CD14-positive monocyte (primary cell): ENCODE results near the gene CSMD2. TPM values are rescaled to one million over a fixed set of nuclear protein-coding genes. Genes with fewer than 3 reads are reported as not detected.

Experiments used
- DNase-seq, 3 donors: peaks; one replicate each; pipeline ENCODE4 v3.0.0-alpha.2; 2011 to 2022
- H2AFZ ChIP-seq: 2 replicates; pipeline ENCODE4 v1.6.0; 2012; ENCODE audit warnings: mild to moderate bottlenecking, low read depth, low read length, inconsistent platforms; ENCODE audit not compliant: insufficient read depth, poor library complexity, severe bottlenecking
- H3K27ac ChIP-seq, 2 donors: 1 replicate in 1 of 2; 2 replicates in 1 of 2; pipeline ENCODE4 v1.5.1; 2012 to 2013; ENCODE audit warnings: low read length in 2 of 2, control low read depth in 1 of 2, inconsistent platforms in 1 of 2, low read depth in 1 of 2, mild to moderate bottlenecking in 1 of 2
- H3K27me3 ChIP-seq, 2 donors: one replicate each; pipeline versions ENCODE4 v1.6.0 to v1.6.1; 2011 to 2013; ENCODE audit warnings: low read length in 2 of 2; ENCODE audit not compliant: control insufficient read depth in 2 of 2, insufficient read depth in 2 of 2
- H3K36me3 ChIP-seq, 2 donors: replicated peaks in 1 of 2; 1 replicate in 1 of 2; 2 replicates in 1 of 2; pipeline versions ENCODE4 v1.5.1 to v1.6.1; 2012 to 2013; ENCODE audit warnings: low read length in 2 of 2, control low read depth in 1 of 2, inconsistent platforms in 1 of 2, mild to moderate bottlenecking in 1 of 2; ENCODE audit not compliant: insufficient read depth in 2 of 2, control insufficient read depth in 1 of 2
- H3K4me1 ChIP-seq, 2 donors: 1 replicate in 1 of 2; 2 replicates in 1 of 2; pipeline versions ENCODE4 v1.5.1 to v1.6.1; 2012 to 2013; ENCODE audit warnings: low read length in 2 of 2, control low read depth in 1 of 2, inconsistent platforms in 1 of 2, mild to moderate bottlenecking in 1 of 2, moderate library complexity in 1 of 2; ENCODE audit not compliant: insufficient read depth in 2 of 2, control insufficient read depth in 1 of 2
- H3K4me2 ChIP-seq: replicated peaks from 2 replicates; pipeline ENCODE3; 2012; ENCODE audit warnings: low read length, moderate library complexity, mild to moderate bottlenecking; ENCODE audit not compliant: poor library complexity, severe bottlenecking; ENCODE audit errors: extremely low read depth
- H3K4me3 ChIP-seq, 3 experiments: fragments of 200-600 bp in 1 of 3; sonication (generic) in 1 of 3; replicated peaks in 1 of 3; 1 replicate in 2 of 3; 2 replicates in 1 of 3; pipeline ENCODE4 v1.5.1; 2011 to 2013; ENCODE audit warnings: low read length in 3 of 3, mild to moderate bottlenecking in 3 of 3, control low read depth in 2 of 3, low read depth in 2 of 3, inconsistent platforms in 1 of 3, moderate library complexity in 1 of 3
- H3K79me2 ChIP-seq: 2 replicates; pipeline ENCODE4 v1.6.0; 2012; ENCODE audit warnings: mild to moderate bottlenecking, control low read depth, inconsistent platforms, low read length, moderate library complexity; ENCODE audit not compliant: insufficient read depth
- H3K9ac ChIP-seq: 2 replicates; pipeline ENCODE4 v1.6.0; 2017; ENCODE audit warnings: low read length, mild to moderate bottlenecking; ENCODE audit not compliant: insufficient read depth, poor library complexity, severe bottlenecking
- H3K9me3 ChIP-seq, 2 donors: replicated peaks in 1 of 2; 1 replicate in 1 of 2; 2 replicates in 1 of 2; pipeline versions ENCODE4 v1.5.1 to v1.6.1; 2012 to 2013; ENCODE audit warnings: low read length in 2 of 2, control low read depth in 1 of 2; ENCODE audit not compliant: control insufficient read depth in 1 of 2, insufficient read depth in 1 of 2
- H4K20me1 ChIP-seq: 2 replicates; pipeline ENCODE4 v1.6.0; 2012; ENCODE audit warnings: mild to moderate bottlenecking, low read length, control low read depth, moderate library complexity; ENCODE audit not compliant: insufficient read depth
- H3K27ac Mint-ChIP-seq, 7 donors: one replicate each; pipeline ENCODE4 v1.8.0; 2020; ENCODE audit warnings: mild to moderate bottlenecking in 7 of 7, mixed read lengths in 7 of 7, moderate library complexity in 6 of 7, inconsistent platforms in 2 of 7
- H3K27me3 Mint-ChIP-seq, 3 donors: one replicate each; pipeline ENCODE4 v1.8.0; 2021 to 2022; ENCODE audit warnings: low read depth in 3 of 3, mild to moderate bottlenecking in 3 of 3, mixed read lengths in 3 of 3, moderate library complexity in 3 of 3, inconsistent platforms in 1 of 3
- H3K36me3 Mint-ChIP-seq, 2 donors: one replicate each; pipeline ENCODE4 v1.8.0; 2020; ENCODE audit warnings: mixed read lengths in 2 of 2, inconsistent platforms in 1 of 2, mild to moderate bottlenecking in 1 of 2
- H3K4me1 Mint-ChIP-seq: one replicate; pipeline ENCODE4 v1.8.0; 2020; ENCODE audit warnings: mild to moderate bottlenecking, mixed read lengths
- H3K4me3 Mint-ChIP-seq, 2 donors: one replicate each; pipeline ENCODE4 v1.8.0; 2020; ENCODE audit warnings: mild to moderate bottlenecking in 2 of 2, mixed read lengths in 2 of 2, moderate library complexity in 1 of 2
- H3K9me3 Mint-ChIP-seq, 7 donors: one replicate each; pipeline ENCODE4 v1.8.0; 2020 to 2022; ENCODE audit warnings: mixed read lengths in 7 of 7, mild to moderate bottlenecking in 6 of 7, moderate library complexity in 6 of 7, inconsistent platforms in 2 of 7
- WGBS: methylation state at CpG from one replicate; pipeline ENCODE4 v1.1.5; 2013; ENCODE audit warnings: missing lambda C conversion rate; ENCODE audit not compliant: insufficient coverage; 5-methylcytosine and 5-hydroxymethylcytosine counted together
- intact Hi-C, 2 donors: fragments of 100-400 bp; cut with micrococcal nuclease; formaldehyde crosslinking; loops; one replicate each; pipeline versions ENCODE4 v1.15.0 to v1.15.1; 2023
- polyA plus RNA-seq, 3 donors: library from polyadenylated mRNA; depleted of rRNA in 1 of 3; unstranded in 2 of 3; stranded (reverse) in 1 of 3; fragments of 300-500 nt in 2 of 3; fragments of >200 nt in 1 of 3; fragmentation: Illumina TruSeq in 2 of 3; gene quantifications; 1 replicate in 2 of 3; 2 replicates in 1 of 3; pipeline ENCODE4 v1.2.3, GENCODE V29; 2012 to 2021
- TF ChIP-seq, protein P1 (sequence below): fragments of 200-600 bp; IDR thresholded peaks from one replicate; pipeline ENCODE4 v1.8.0; 2022; ENCODE audit warnings: antibody characterized with exemption, mild to moderate bottlenecking

The CSMD2 gene
- polyA plus RNA-seq, 3 donors: 0.04 TPM; not detected in 2

DNA sequence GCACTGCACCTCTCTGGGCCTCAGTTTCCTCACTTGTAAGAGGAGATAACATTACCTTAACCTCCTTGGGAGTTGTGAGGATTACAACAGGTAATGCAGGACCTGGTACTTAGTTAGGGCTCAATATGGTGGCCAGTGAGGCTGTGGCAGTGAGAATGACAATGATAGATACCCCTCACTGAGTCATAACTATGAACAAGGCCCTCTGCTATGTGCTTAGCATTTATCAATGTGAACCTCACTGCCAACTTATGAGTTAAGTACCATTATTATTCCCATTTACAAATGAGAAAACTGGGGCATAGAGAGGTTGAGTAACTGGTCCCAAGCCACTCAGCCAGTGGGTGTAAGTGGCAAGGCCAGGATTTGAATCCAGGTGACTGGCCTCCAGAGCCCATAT is 236.8 kb downstream of the CSMD2 start:
- no peak for DNase-seq
- no peaks in the 10 kb centered on the region for H3K4me1 ChIP-seq
- H3K36me3 Mint-ChIP-seq: no peaks in the 10 kb centered on the region
- intact Hi-C loops: no loop called here
- no peaks in the 10 kb centered on the region for H3K79me2 ChIP-seq
- no peaks in the 10 kb centered on the region for H3K36me3 ChIP-seq
- H3K27ac Mint-ChIP-seq: no peak overlapping the region
- H3K9me3 Mint-ChIP-seq: peaks cover 0 to 6% (median 2%) of the 10 kb centered on the region in 7 donors
- H3K27ac ChIP-seq: no peak overlapping the region
- H3K4me1 Mint-ChIP-seq: no peaks in the 10 kb centered on the region
- H2AFZ ChIP-seq: no peak overlapping the region
- no peaks in the 10 kb centered on the region for H3K9me3 ChIP-seq
- H3K9ac ChIP-seq: no peak overlapping the region
- H3K4me2 ChIP-seq: no peak overlapping the region
- H3K27me3 Mint-ChIP-seq: peaks cover 0 to 3% (median 0%) of the 10 kb centered on the region in 3 donors
- TF ChIP-seq, protein P1, sequence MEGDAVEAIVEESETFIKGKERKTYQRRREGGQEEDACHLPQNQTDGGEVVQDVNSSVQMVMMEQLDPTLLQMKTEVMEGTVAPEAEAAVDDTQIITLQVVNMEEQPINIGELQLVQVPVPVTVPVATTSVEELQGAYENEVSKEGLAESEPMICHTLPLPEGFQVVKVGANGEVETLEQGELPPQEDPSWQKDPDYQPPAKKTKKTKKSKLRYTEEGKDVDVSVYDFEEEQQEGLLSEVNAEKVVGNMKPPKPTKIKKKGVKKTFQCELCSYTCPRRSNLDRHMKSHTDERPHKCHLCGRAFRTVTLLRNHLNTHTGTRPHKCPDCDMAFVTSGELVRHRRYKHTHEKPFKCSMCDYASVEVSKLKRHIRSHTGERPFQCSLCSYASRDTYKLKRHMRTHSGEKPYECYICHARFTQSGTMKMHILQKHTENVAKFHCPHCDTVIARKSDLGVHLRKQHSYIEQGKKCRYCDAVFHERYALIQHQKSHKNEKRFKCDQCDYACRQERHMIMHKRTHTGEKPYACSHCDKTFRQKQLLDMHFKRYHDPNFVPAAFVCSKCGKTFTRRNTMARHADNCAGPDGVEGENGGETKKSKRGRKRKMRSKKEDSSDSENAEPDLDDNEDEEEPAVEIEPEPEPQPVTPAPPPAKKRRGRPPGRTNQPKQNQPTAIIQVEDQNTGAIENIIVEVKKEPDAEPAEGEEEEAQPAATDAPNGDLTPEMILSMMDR: no peak
- H3K4me3 Mint-ChIP-seq: no peak overlapping the region
- no peaks in the 10 kb centered on the region for H3K27me3 ChIP-seq
- no peak overlapping the region for H3K4me3 ChIP-seq
- H4K20me1 ChIP-seq: no peaks in the 10 kb centered on the region

DNA sequence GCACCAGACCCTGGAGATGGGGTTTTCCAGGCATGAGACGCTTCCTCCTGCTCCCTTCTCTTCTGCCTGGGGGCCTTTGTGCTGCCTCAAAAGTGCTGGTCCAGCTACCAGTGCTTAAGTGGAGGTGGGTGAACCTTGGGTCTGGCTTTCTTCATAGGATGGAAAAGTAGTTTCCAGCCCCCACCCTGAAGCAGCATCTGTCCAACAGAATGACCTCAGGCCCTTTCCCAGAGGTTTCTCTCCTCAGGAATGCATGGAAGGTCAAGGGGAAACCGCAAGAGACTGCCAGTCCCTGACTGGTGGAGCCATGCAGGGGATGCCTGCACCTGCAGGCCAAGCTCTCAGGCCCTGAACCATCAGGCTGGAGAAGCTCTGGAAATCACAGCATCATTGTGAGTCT is 237.3 kb downstream of the CSMD2 start:
- Mint-ChIP-seq H3K27ac (no peak overlapping the region), H3K4me3 (no peak overlapping the region), H3K27me3 (peaks cover 0 to 3% (median 0%) of the 10 kb centered on the region in 3 donors), H3K9me3 (peaks cover 0 to 6% (median 2%) of the 10 kb centered on the region in 7 donors), H3K36me3 (no peaks in the 10 kb centered on the region), H3K4me1 (no peaks in the 10 kb centered on the region)
- no peak overlapping the region for H3K4me3 ChIP-seq
- no peaks in the 10 kb centered on the region for H4K20me1 ChIP-seq
- H3K9ac ChIP-seq: no peak overlapping the region
- H3K36me3 ChIP-seq: no peaks in the 10 kb centered on the region
- intact Hi-C loops: no loop called here
- no peaks in the 10 kb centered on the region for H3K27me3 ChIP-seq
- no peaks in the 10 kb centered on the region for H3K9me3 ChIP-seq
- WGBS: 92% methylated on average over 1 of the region's 2 CpGs
- DNase-seq: no peak
- H2AFZ ChIP-seq: no peak overlapping the region
- H3K27ac ChIP-seq: no peak overlapping the region
- no peak overlapping the region for H3K4me2 ChIP-seq
- no peaks in the 10 kb centered on the region for H3K79me2 ChIP-seq
- TF ChIP-seq, protein P1: no peak
- no peaks in the 10 kb centered on the region for H3K4me1 ChIP-seq
